NB4 (cell line): ENCODE data around the gene MFAP4.

Source experiments
- DNase-seq: peaks from one replicate; pipeline ENCODE4 v3.0.0; 2010; ENCODE audit warnings: low read depth
- H3K4me3 ChIP-seq: one replicate; pipeline ENCODE4 v1.5.1; 2011; ENCODE audit warnings: mild to moderate bottlenecking, low read depth, low read length, moderate library complexity
- MAX ChIP-seq: IDR thresholded peaks from 2 replicates; pipeline ENCODE4 v1.6.1; 2011; ENCODE audit warnings: low read depth, low read length
- MYC ChIP-seq: IDR thresholded peaks from 2 replicates; pipeline ENCODE4 v1.6.1; 2011; ENCODE audit warnings: low read depth, low read length
- POLR2A ChIP-seq: IDR thresholded peaks from 2 replicates; pipeline ENCODE4 v1.6.1; 2011; ENCODE audit warnings: mild to moderate bottlenecking; ENCODE audit not compliant: insufficient read length; ENCODE audit errors: extremely low read depth
- TF ChIP-seq, protein P1 (sequence below): IDR thresholded peaks from one replicate; pipeline ENCODE4 v1.5.1; 2012; ENCODE audit warnings: low read depth, low read length

MFAP4 gene

GRCh38 chr17:19399750-19400450 lies 12.9 kb upstream of the MFAP4 start:
- H3K4me3 ChIP-seq, result no peak overlapping the region
- TF ChIP-seq MYC (no peak), POLR2A (no peak), MAX (no peak)
- TF ChIP-seq, protein P1, sequence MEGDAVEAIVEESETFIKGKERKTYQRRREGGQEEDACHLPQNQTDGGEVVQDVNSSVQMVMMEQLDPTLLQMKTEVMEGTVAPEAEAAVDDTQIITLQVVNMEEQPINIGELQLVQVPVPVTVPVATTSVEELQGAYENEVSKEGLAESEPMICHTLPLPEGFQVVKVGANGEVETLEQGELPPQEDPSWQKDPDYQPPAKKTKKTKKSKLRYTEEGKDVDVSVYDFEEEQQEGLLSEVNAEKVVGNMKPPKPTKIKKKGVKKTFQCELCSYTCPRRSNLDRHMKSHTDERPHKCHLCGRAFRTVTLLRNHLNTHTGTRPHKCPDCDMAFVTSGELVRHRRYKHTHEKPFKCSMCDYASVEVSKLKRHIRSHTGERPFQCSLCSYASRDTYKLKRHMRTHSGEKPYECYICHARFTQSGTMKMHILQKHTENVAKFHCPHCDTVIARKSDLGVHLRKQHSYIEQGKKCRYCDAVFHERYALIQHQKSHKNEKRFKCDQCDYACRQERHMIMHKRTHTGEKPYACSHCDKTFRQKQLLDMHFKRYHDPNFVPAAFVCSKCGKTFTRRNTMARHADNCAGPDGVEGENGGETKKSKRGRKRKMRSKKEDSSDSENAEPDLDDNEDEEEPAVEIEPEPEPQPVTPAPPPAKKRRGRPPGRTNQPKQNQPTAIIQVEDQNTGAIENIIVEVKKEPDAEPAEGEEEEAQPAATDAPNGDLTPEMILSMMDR, result no peak

DNA sequence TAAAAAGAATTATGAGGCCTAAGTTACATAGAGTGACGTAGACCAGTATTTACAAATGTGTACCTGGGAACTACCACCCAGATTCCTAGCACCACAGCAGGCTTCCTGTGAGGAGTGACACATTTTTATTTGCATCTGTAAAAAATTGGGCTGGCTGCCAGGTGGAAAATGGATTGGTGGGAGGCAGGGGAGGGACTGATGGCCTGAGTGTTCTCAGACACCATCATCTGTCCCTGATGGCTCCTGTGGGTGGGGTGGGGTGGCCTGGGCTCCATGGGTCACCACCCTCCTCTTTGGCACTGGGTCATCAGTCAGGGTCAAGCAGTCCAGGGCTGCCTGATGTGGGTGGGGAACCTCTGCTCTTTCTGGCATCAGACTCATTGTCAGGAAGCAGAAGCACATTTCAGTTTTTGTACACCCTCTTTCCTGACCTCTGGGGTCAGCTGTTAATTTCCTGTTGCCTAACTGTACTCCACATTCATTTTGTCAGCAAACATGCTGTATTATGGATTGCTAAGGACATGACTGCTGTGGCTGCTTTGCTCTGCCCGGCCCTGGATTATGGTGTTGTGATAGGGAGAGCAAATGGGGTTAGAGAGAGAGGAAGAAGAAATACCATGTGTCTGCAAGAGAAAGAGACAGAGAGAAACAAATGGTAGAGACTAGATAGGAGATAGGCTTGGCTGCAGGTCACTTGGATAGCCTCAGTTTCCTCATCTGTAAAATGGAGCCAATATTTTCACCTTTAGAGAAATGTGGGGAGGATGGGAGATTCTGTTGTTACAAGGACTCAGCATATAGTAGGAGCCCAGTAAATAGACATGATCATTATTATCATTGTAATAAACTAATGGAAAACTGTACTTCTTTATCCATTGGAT lies 11.6 kb upstream of the MFAP4 start:
- peak; percentile 90 for DNase-seq
- TF ChIP-seq MYC (peak; percentile 79), MAX (peak; percentile 70)
- TF ChIP-seq, protein P1, result no peak
- H3K4me3 ChIP-seq, result no peak overlapping the region

More at GRCh38 chr17:19399750-19400450, 12.9 kb upstream of the MFAP4 start:
- DNase-seq, result no peak

DNA sequence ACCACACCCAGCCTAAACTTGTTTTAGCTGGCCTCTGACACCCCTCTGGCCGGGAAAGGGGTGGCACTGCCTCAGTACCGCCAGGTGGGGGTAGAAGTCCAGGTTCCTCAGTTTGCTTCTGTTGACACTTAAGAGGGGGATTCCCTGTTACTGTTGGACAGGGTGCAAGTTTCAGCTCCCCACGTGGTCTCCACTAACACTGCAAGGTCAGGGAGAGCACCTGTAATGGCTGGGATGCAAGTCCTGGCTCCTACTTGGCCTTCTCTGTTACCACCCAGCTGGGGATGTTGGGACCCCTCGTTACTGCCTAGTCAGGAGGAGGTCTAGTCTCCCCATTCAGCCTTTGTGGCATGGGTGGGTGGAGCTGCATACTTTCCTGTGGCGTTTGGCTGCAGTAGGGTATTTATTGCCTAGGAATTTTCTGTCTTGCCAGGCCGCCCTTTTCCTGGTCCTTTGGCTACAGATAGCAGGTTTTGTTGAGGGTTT lies 10.6 kb upstream of the MFAP4 start:
- no peak for DNase-seq
- TF ChIP-seq MAX, result no peak
- TF ChIP-seq, protein P1, result no peak
- no peak for TF ChIP-seq MYC
- no peak for TF ChIP-seq POLR2A
- H3K4me3 ChIP-seq, result no peak overlapping the region

DNA sequence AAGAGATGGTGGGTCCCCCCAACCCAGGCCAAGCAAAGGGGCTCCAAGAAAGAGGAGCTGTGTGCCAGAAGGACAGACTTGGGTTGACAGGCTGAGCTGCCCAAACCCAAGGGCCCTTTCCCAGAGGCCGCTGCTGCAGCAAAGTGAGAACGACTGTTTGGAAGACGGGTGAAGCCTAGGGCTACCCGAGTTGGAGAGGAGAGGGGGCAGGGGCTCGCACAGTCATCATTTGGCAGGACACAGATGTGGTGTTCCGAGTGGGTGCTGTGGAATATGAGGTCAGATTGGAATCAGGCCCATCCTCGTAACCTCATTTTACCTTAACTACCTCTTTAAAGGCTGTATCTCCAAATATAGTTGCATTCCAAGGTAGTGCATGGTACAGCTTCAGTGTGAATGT lies 5.3 kb upstream of the MFAP4 start:
- TF ChIP-seq, protein P1, result no peak
- TF ChIP-seq MAX, result no peak
- TF ChIP-seq POLR2A, result no peak
- no peak for TF ChIP-seq MYC
- DNase-seq, result no peak
- H3K4me3 ChIP-seq, result no peak overlapping the region

DNA sequence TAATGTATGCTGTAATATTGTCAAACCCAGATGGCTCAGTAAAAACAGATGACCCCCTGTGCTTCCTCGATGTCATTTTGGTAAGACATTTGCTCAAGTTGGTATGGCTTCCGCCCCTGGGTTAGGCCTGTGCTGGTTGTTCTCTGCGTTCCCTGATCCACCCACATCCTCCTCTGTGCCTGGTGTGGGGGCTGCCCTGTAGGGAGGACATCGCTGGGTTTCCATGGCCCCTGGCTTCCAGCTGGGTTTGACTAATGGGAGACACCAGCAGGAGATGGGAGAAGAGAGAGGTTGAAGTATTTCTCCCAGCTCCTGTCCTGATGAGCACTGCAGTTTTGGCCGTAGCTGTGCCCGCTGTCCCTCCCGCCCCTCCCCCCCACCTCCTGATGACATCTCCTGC lies 4.4 kb upstream of the MFAP4 start:
- DNase-seq, result no peak
- no peak overlapping the region for H3K4me3 ChIP-seq
- TF ChIP-seq, protein P1, result no peak
- TF ChIP-seq MAX (no peak), POLR2A (no peak), MYC (no peak)
